ENCODE results near the gene COL8A2. TPM values are rescaled to one million over a fixed set of nuclear protein-coding genes. Genes with fewer than 3 reads are reported as not detected.

The COL8A2 gene
- total RNA-seq, 1 donor from 2014 or later = 18.1 TPM

- Mint-ChIP-seq H3K4me1 (ENCODE audit: low read depth) (peaks cover 14% of the 10 kb centered on the region), H3K27ac (ENCODE audit: unreplicated experiment) (no peak overlapping the region), H3K27me3 (ENCODE audit: low read depth) (no peaks in the 10 kb centered on the region), H3K9me3 (ENCODE audit: low read depth) (no peaks in the 10 kb centered on the region), H3K36me3 (ENCODE audit: low read depth) (peaks cover 8% of the 10 kb centered on the region), H3K4me3 (ENCODE audit: unreplicated experiment) (no peak overlapping the region)
- peak; percentile 61 for TF ChIP-seq CTCF (IDR thresholded peaks at IDR 0.05)
- no peak for DNase-seq (ENCODE audit: low spot score)
Measured at GRCh38 chr1:36096500-36097432, 28.3 kb downstream of the COL8A2 start.

GRCh38 chr1:36095760-36096405, 29.1 kb downstream of the COL8A2 start:
- DNase-seq (ENCODE audit: low spot score) = peak; percentile 22
- no peak for TF ChIP-seq CTCF (IDR thresholded peaks at IDR 0.05)
- peaks cover 9% of the 10 kb centered on the region for H3K36me3 Mint-ChIP-seq (ENCODE audit: low read depth)
- peaks cover 16% of the 10 kb centered on the region for H3K4me1 Mint-ChIP-seq (ENCODE audit: low read depth)
- H3K4me3 Mint-ChIP-seq (ENCODE audit: unreplicated experiment) = no peak overlapping the region
- no peaks in the 10 kb centered on the region for H3K27me3 Mint-ChIP-seq (ENCODE audit: low read depth)
- H3K27ac Mint-ChIP-seq (ENCODE audit: unreplicated experiment) = no peak overlapping the region
- no peaks in the 10 kb centered on the region for H3K9me3 Mint-ChIP-seq (ENCODE audit: low read depth)

- H3K36me3 Mint-ChIP-seq (ENCODE audit: low read depth) = peaks cover 11% of the 10 kb centered on the region
- no peak overlapping the region for H3K27ac Mint-ChIP-seq (ENCODE audit: unreplicated experiment)
- no peak for TF ChIP-seq CTCF (IDR thresholded peaks at IDR 0.05)
- peak; percentile 53 for DNase-seq (ENCODE audit: low spot score)
- peaks cover 13% of the 10 kb centered on the region for H3K4me1 Mint-ChIP-seq (ENCODE audit: low read depth)
- no peaks in the 10 kb centered on the region for H3K9me3 Mint-ChIP-seq (ENCODE audit: low read depth)
- H3K4me3 Mint-ChIP-seq (ENCODE audit: unreplicated experiment) = no peak overlapping the region
- no peaks in the 10 kb centered on the region for H3K27me3 Mint-ChIP-seq (ENCODE audit: low read depth)
Measured at GRCh38 chr1:36094621-36095061, 30.4 kb downstream of the COL8A2 start.

- H3K4me3 Mint-ChIP-seq (ENCODE audit: unreplicated experiment) = no peak overlapping the region
- no peak for TF ChIP-seq CTCF (IDR thresholded peaks at IDR 0.05)
- no peaks in the 10 kb centered on the region for H3K27me3 Mint-ChIP-seq (ENCODE audit: low read depth)
- peaks cover 11% of the 10 kb centered on the region for H3K36me3 Mint-ChIP-seq (ENCODE audit: low read depth)
- no peaks in the 10 kb centered on the region for H3K9me3 Mint-ChIP-seq (ENCODE audit: low read depth)
- DNase-seq (ENCODE audit: low spot score) = peak; percentile 62
- no peak overlapping the region for H3K27ac Mint-ChIP-seq (ENCODE audit: unreplicated experiment)
- H3K4me1 Mint-ChIP-seq (ENCODE audit: low read depth) = peaks cover 17% of the 10 kb centered on the region
Measured at GRCh38 chr1:36093929-36094328, 31.1 kb downstream of the COL8A2 start.

GRCh38 chr1:36093226-36093625, 31.8 kb downstream of the COL8A2 start:
- no peak for TF ChIP-seq CTCF (IDR thresholded peaks at IDR 0.05)
- Mint-ChIP-seq H3K9me3 (ENCODE audit: low read depth) (no peaks in the 10 kb centered on the region), H3K27ac (ENCODE audit: unreplicated experiment) (no peak overlapping the region), H3K27me3 (ENCODE audit: low read depth) (no peaks in the 10 kb centered on the region), H3K4me3 (ENCODE audit: unreplicated experiment) (no peak overlapping the region), H3K4me1 (ENCODE audit: low read depth) (peaks cover 17% of the 10 kb centered on the region), H3K36me3 (ENCODE audit: low read depth) (peaks cover 11% of the 10 kb centered on the region)
- peak; percentile 59 for DNase-seq (ENCODE audit: low spot score)
